ENCODE results near the gene CALHM5.

The CALHM5 gene

GRCh38 chr6:116475141-116475540 is 36.3 kb upstream of the CALHM5 start (continued):
- no peak for TF ChIP-seq ZBTB49 (tag by site-specific recombination; IDR thresholded peaks at IDR 0.05; ENCODE audit: low read depth)
- TF ChIP-seq REST (tag by site-specific recombination; IDR thresholded peaks at IDR 0.05): no peak
- no peak for TF ChIP-seq HOXC10 (CRISPR knock-in tag; IDR thresholded peaks at IDR 0.05)

GRCh38 chr6:116476002-116476678 is 35.3 kb upstream of the CALHM5 start:
- H3K27ac ChIP-seq (ENCODE audit: extremely low read depth, low read depth, low read length): no peak overlapping the region
- no peaks in the 10 kb centered on the region for H3K9me3 ChIP-seq (ENCODE audit: control insufficient read depth, insufficient read depth, low read depth, low read length)
- no peaks in the 10 kb centered on the region for H3K4me1 ChIP-seq (ENCODE audit: control insufficient read depth, insufficient read depth, low read length)
- no peaks in the 10 kb centered on the region for H3K36me3 ChIP-seq (ENCODE audit: control insufficient read depth in 2 of 2, insufficient read depth in 1 of 2, low read length in 2 of 2)
- ChIA-PET CTCF (no interaction called here), POLR2A (no interaction called here)
- H3K4me3 ChIP-seq (ENCODE audit: low read depth, low read length): no peak overlapping the region
- no peak for TF ChIP-seq ZNF214 (tag by site-specific recombination; IDR thresholded peaks at IDR 0.05; ENCODE audit: borderline replicate concordance)
- TF ChIP-seq PRDM6 (tag by site-specific recombination; IDR thresholded peaks at IDR 0.05): peak; percentile 11; the same call in 1 of the 2 replicates

GRCh38 chr6:116482780-116483179 is 28.7 kb upstream of the CALHM5 start:
- Histone ChIP-seq H3K27ac (ENCODE audit: extremely low read depth, low read depth, low read length) (no peak overlapping the region), H3K4me3 (ENCODE audit: low read depth, low read length) (no peak overlapping the region), H3K36me3 (ENCODE audit: control insufficient read depth in 2 of 2, insufficient read depth in 1 of 2, low read length in 2 of 2) (no peaks in the 10 kb centered on the region), H3K4me1 (ENCODE audit: control insufficient read depth, insufficient read depth, low read length) (peaks cover 18% of the 10 kb centered on the region; the same call in 1 of the 2 replicates), H3K9me3 (ENCODE audit: control insufficient read depth, insufficient read depth, low read depth, low read length) (no peaks in the 10 kb centered on the region)
- TF ChIP-seq ZSCAN16 (tag by site-specific recombination; IDR thresholded peaks at IDR 0.05): no peak
- TF ChIP-seq RBAK (tag by site-specific recombination; IDR thresholded peaks at IDR 0.05): no peak
- no peak for TF ChIP-seq AEBP2 (tag by site-specific recombination; IDR thresholded peaks at IDR 0.05; ENCODE audit: borderline replicate concordance)
- TF ChIP-seq MZF1 (tag by site-specific recombination; IDR thresholded peaks at IDR 0.05; ENCODE audit: borderline replicate concordance): no peak
- TF ChIP-seq ZNF707 (tag by site-specific recombination; IDR thresholded peaks at IDR 0.05): no peak
- TF ChIP-seq ZNF610 (tag by site-specific recombination; IDR thresholded peaks at IDR 0.05; ENCODE audit: borderline replicate concordance): no peak
- TF ChIP-seq ZNF184 (tag by site-specific recombination; IDR thresholded peaks at IDR 0.05): no peak
- CTCF ChIA-PET: no interaction called here
- POLR2A ChIA-PET: no interaction called here
